ENCODE data around the gene TRAPPC10.
A peak's percentile ranks its signal among the peaks of the same experiment; 100 is the strongest.
"Not testable (repeated sequence)": the region's sequence is repeated elsewhere in the genome, so short reads cannot be mapped to it uniquely, and the experiment has no call there.

Gene TRAPPC10

DNA sequence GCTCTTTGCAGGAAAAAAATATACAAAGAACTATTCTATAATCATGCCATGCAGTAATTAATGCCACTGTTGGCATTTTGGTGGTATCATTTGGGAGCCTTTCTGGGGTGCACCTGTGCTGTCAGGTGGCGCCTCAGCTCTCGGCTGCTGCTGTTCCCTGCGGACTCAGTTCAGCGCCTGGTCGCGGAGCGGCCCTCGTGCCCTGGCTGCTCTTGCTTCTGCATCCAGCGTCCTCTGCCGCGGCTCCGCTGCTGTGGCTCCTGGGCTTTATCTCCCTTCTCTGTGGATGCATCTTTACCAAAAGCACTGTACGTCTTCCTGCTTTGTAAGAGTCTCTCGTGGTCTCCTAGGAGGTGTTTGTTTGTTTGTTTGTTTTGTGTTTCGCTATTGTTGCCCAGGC, 60.0 kb downstream of the TRAPPC10 start:
- no peak for DNase-seq

- no peak for DNase-seq
Measured at GRCh38 chr21:44074315-44074958, 62.3 kb downstream of the TRAPPC10 start.

DNA sequence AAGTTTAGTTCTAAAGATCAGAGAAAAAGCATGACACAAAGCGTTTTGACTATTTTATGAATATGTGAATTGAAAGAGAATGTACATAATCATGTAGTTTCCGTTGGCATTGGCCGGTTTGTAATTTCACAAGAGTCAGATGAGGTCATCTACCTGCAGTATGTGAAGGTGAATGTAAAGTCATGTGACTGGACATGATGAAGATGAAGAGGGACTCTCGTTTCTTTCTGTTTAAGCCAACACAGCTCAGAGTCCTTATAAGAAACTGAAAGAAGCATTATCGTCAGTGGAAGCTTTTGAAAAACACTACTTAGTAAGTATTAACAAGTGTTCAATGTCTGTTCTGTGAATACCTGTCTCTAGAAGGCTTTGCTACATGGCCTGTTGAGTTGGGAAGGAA, 64.2 kb downstream of the TRAPPC10 start:
- DNase-seq, result no peak

GRCh38 chr21:44078411-44078981, 66.4 kb downstream of the TRAPPC10 start:
- no peak for DNase-seq

DNA sequence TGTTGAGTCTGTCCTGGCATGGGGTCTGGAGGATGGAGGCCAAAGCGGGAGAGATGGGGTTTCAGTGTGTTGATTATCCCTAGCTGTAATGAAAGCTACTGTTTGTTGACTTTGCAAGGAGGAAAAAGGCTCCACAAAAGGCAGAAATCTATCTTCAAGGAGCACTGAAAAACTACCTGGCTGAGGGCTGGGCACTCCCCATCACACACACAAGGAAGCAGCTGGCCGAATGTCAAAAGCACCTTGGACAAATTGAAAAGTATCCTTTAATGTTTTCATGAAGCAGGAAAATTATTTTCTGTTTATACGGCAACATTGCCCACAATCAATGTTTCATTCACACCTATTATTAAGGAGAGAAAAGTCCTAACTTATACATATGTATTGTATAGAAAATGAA, 67.3 kb downstream of the TRAPPC10 start:
- DNase-seq, result no peak

GRCh38 chr21:44079846-44080245, 67.7 kb downstream of the TRAPPC10 start:
- DNase-seq, result no peak

DNA sequence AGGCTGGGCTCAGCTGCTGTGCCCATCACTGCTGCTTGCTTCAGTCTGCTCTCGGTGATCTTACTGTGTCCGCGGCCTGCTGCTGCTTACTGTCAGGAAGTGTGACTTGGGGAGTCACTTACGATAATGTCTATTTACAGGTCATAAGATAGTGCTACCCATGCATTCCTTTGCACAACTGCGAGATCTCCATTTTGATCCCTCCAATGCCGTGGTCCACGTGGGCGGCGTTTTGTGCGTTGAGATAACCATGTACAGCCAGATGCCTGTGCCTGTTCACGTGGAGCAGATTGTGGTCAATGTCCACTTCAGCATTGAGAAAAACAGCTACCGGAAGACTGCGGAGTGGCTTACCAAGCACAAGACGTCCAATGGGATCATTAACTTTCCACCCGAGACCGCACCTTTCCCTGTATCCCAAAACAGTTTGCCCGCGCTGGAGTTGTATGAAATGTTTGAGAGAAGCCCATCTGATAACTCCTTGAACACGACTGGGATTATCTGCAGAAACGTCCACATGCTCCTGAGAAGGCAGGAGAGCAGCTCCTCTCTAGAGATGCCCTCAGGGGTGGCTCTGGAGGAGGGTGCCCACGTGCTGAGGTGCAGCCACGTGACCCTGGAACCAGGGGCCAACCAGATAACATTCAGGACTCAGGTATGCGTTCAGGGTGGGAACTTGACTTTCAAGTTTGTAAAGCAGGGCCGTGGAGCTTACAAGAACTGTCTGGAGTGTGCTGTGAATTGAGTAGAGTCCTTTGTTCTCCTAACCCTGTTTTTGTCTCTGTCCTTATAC, 70.7 kb downstream of the TRAPPC10 start:
- no peak for DNase-seq

- DNase-seq, result no peak
Measured at GRCh38 chr21:44083631-44084291, 71.7 kb downstream of the TRAPPC10 start.

DNA sequence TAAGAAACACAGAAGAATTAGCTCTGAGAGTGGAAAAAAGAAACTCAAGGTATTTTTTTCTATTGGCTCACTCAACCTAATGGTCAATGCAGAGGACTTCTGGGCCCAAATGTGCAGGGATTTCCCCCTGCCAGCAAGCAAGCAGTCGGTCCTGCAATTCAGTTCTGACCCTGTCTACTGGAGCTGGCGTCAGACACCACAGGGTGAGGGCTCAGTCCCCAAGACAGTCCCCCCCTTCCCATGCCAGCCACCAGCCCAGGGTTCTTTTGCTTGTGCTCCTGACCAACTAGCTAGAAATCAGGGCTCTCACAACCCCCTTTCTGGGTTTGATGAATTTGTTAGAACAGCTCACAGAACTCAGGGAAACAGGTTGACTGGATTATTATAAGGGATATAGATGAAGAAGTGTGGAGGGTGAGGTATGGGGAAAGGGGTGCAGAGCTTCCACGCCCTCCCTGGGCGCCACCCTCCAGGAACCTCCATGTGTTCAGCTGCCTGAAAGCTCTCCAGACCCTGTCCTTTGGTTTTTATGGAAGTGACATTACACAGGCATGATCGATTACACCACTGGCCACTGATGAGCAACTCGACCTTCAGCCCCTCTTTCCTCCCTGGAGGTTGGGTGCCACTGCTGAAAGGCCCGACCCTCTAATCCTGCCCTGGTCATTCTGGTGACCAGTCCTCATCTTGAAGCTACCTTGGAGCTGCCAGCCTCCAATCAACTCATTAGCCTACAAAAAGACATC, 72.6 kb downstream of the TRAPPC10 start:
- no peak for DNase-seq

DNA sequence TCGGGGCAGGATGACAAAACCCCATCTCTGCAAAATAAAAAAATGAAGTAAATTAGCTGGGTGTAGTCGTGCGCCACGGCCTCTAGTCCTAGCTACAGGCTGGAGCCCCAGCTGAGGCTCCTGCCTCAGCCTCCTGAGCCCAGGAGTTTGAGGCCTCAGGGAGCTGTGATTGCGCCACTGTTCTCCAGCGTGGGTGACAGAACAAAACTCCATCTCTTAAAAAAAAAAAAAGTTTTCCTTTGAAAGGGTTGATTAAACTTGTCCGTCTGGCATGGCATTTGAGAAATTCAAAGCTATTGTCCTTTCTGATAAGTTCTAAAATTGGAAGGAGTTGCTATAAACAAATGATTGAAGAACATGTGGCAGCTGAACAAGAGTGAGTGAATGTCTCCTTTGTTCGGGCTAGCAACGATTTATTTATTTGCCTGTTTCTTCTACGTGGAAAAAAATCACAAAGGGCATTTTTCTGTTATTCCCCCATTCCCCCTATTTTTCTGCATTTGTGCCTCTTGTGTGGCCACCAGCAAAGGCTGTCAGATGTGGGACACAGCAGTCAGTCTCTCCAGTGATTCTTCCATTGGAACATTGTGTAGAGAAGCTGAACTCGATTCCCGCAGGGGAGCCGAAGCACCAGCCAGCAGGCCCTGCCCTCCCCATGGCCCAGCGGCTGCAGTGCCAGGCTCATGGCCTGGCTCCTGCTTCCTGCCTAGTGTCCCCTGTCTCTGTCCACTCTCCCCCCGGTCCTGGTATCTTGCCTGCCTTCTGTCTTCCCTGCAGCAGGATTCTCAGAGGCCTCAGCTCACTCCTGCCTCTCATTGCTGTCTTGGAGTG, 73.6 kb downstream of the TRAPPC10 start:
- no peak for DNase-seq

DNA sequence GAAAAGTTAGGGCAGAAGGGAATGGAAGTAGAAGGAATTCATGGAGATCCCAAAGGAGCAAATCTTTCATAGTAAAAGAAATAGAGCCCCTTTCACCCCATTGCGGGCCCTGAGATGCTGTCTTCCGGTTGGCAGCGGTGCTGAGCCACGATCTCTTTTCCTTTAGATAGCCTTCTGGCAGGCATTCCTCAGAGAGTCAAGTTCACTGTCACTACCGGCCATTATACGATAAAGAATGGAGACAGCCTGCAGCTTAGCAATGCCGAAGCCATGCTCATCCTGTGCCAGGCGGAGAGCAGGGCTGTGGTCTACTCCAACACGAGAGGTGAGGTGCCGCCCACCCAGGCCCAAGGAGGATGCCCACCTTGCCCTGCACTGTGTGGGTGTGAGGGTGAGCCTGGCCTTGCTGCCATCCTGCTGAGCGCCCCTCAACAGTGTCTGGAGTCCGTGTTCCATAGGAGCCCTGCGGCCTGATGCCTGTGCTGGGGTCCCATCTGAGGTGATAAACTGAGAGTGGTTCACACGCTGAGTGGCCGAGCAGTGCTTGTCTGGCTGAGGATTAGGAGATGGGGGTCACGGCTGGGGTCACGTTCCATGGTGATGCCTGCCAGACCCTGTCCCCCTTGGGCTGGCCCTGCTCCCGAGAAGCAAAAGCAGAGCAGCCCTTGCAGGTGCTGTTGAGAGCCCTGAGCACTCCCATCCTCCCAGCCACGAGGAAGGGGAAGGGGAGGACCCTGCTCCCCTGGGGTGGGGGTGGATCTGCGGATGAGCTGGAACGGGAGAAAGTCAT, 74.7 kb downstream of the TRAPPC10 start:
- no peak for DNase-seq

- DNase-seq, result peak; percentile 91
Measured at GRCh38 chr21:44087426-44088400, 75.6 kb downstream of the TRAPPC10 start.

DNA sequence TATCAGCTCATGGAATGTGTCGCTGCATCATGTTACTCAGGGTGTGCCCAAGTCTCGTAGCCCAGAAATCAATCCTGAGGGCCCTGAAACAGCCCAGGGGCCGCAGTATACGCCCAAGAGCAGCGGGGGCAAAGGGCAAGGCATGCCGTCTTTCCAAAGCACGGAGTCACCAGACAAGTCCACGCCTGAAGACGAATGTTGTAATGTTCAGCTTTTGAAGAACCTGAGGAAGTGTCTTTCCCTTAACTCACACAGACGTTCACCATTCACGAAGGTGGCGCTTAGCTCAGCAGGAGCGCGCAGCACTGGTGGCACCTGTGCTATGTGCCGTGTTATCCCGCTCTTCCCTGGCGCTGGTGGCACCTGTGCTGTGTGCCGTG, 76.3 kb downstream of the TRAPPC10 start:
- no peak for DNase-seq

GRCh38 chr21:44089001-44089911, 77.1 kb downstream of the TRAPPC10 start:
- DNase-seq, result peak; percentile 60

GRCh38 chr21:44090325-44090724, 78.2 kb downstream of the TRAPPC10 start:
- no peak for DNase-seq

DNA sequence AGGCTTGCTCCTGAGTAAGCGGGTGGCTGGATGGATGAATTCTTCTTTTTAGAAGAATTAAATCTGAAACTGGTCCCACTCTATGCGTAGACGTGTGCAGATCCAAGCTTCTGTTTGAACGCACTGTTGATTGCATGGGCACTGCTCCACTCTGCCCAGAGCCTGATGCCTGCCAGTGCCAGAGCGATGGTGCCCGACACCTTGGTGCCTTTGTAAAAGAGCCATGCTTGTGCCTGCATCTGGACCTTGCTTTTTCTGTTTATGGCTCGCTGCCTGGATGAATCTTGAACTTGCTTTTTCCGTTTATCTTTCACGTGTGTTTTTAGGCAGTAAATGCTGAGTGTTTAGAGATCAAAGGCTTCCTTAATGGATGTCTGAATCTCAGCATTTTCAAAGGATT, 80.1 kb downstream of the TRAPPC10 start:
- no peak for DNase-seq

- no peak for DNase-seq
Measured at GRCh38 chr21:44093761-44094160, 81.7 kb downstream of the TRAPPC10 start.

DNA sequence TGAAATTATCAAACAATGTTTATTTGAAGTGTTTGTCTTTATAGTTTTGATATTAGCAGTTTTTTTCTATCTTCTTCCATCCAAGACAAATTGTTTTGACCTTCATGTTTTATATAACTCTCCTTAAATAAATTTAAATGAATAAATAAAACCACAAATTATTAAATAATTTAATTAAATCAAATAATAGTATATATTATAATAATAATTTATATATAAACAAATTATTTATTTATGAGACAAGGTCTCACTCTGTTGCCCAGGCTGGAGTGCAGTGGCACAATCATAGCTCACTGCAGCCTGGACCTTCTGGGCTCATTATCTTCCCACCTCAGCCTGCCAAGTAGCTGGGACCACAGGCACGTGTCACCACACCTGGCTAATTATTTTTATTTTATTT, 82.7 kb downstream of the TRAPPC10 start:
- DNase-seq, result no peak

GRCh38 chr21:44098507-44098906, 86.4 kb downstream of the TRAPPC10 start:
- not testable (repeated sequence) for DNase-seq
